ENCODE measurements around the gene AK6. TPM values are rescaled to one million over a fixed set of nuclear protein-coding genes. Genes with fewer than 3 reads are reported as not detected.

The AK6 gene
- total RNA-seq, result 35.3 and 59.0 TPM in 2 replicates

DNA sequence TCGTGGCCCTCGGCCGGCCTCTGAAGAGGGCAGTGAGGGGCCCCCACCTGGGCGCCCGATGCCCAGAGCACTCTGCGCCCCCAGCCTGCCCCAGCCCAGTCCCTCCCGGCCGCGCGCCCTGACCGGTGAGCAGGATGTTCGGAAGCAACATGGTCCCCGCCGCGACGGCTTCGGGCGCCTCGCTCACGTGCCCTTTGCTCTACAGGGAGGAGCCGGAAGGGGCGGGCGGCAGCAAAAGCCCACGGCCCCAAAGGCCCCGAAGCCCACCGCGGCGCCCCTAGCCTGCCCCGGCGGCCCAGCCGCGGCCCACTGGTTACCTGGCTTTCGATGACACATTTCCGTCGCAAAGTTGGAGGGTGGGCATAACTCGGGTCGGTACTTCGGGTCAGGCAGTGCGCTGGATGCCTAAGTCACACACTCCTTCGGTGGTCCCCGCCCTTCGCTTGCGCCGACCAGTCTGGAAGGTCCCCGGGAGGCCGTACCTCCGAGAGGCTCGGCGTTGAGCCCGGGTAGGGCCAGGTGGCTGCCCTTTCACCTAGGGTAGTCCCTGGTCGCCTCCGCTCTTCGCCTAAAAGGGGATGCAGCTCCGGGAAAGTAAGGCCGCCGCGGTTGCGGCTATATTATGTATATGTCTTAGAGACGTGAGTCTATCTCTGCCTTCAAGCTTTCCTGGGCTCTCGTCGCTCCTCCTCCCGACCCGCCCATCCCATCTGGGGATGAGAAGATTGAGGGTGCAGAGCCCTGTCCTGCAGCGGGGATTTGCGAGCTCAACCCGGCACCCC is at the start of gene AK6, which contains the start of the genes RAD17 and TAF9:
TSS of gene AK6 (minus strand) at position 181 of the 782 bp plus-strand sequence. CDS start at position 151, 30 bp downstream.
TSS of gene RAD17 (plus strand) at position 479 of the 782 bp plus-strand sequence. CDS start 2,391 bp downstream, outside the sequence.
TSS of gene TAF9 (minus strand) at position 181 of the 782 bp plus-strand sequence. CDS start 3,783 bp downstream, outside the sequence.

DNA sequence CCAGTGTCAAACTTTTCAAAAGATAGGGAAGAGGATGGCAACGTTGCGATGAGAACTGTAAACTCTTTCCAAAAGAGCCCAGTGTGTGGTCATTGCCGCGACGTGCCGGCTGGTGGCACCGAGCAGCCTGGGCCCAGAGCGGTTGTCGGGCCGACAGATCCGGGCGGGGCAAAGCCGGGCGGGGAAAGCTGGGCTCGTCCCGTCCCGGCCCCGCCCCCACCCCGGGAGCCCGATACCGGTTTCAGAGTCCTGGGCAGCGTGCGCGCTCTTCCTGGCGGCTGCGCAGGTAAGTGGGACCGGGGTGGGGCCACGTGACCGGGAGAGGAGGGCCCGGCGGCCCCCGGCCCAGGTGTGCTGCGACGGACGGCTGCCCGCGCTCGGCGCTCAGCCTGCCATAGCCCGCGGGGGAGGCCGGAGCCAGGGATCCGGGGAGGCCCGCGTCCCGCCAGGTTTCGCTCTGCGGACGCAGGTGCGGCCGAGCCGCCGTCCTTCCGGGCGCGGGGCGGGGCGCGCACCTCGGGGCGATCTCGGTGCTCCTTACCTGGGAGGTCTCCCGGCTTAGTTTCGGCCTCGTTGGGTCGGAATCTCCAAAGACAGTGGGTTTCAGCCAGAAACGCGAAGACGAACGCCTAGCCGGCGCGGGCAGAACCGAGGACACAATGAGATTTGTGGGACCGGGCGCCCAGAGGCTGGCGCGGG is 45.7 kb upstream of the AK6 start, which contains the start of gene MARVELD2:
TSS of gene MARVELD2 (plus strand) at position 232 of the 699 bp plus-strand sequence. CDS start 4,270 bp downstream, outside the sequence.

Other genes with a start within 250 kb of the AK6 start
- 22.0 and 96.2 TPM in 2 replicates for gene CCNB1, start 202.4 kb downstream of the AK6 start, total RNA-seq
- 3.6 and 10.7 TPM in 2 replicates for gene CENPH, start 179.9 kb downstream of the AK6 start, total RNA-seq
- 60.0 and 66.8 TPM in 2 replicates for gene CDK7, start 134.6 kb downstream of the AK6 start, total RNA-seq
- gene CCDC125, start 36.7 kb downstream of the AK6 start, total RNA-seq, result 4.5 and 6.0 TPM in 2 replicates
- gene TAF9, start within 50 bp of the AK6 start, total RNA-seq, result 52.9 and 66.5 TPM in 2 replicates
- 17.8 and 19.7 TPM in 2 replicates for gene RAD17, start 298 bp upstream of the AK6 start, total RNA-seq
- gene MARVELD2, start 45.6 kb upstream of the AK6 start, total RNA-seq, result 0.30 and 1.3 TPM in 2 replicates
- 0.59 and 0.74 TPM in 2 replicates for gene OCLN, start 123.3 kb upstream of the AK6 start, total RNA-seq
- gene GTF2H2C, start 190.7 kb upstream of the AK6 start, total RNA-seq, result 28.8 and 52.8 TPM in 2 replicates